Endothelial cell of umbilical vein (primary cell): ENCODE results near the gene EFCAB13. TPM values are rescaled to one million over a fixed set of nuclear protein-coding genes. Genes with fewer than 3 reads are reported as not detected.

Experiments
- BruUV-seq: library from RNA; stranded (reverse); fragments of 400-500 nt; replicated peaks from 2 replicates; lab custom pipeline; 2021; lab: Mats Ljungman, UMichigan
- CTCF ChIA-PET: fragments of 300-600, 350-600 bp; sonication (Branson Sonifier 250); formaldehyde crosslinking; loops from one replicate; lab custom pipeline; 2021; ENCODE audit warnings: antibody characterized with exemption, inconsistent platforms; lab: Charles Lee
- POLR2A ChIA-PET: fragments of 300-600, 350-600 bp; sonication (Branson Sonifier 250); formaldehyde crosslinking; loops from one replicate; lab custom pipeline; 2021; ENCODE audit warnings: antibody characterized with exemption, inconsistent platforms; lab: Charles Lee
- DNase-seq: peaks from one replicate; pipeline ENCODE4 v3.0.0-alpha.2; 2011; ENCODE audit warnings: low read depth, low spot score
- FAIRE-seq: peaks from 2 replicates; lab custom pipeline; 2011; peaks lifted over from hg19 to GRCh38; lab: Jason Lieb, UNC
- H2AFZ ChIP-seq: 2 replicates; pipeline ENCODE4 v1.6.0; 2012; ENCODE audit warnings: low read depth, low read length, control low read depth, inconsistent platforms
- H3K27ac ChIP-seq: 2 replicates; pipeline ENCODE4 v1.5.1; 2011; ENCODE audit warnings: low read depth, mild to moderate bottlenecking, control low read depth, low read length, moderate library complexity; ENCODE audit not compliant: insufficient read depth
- H3K27me3 ChIP-seq, 2 experiments: 2 replicates each; pipeline versions ENCODE4 v1.6.0 to v1.6.1; 2011; ENCODE audit warnings: low read length in 2 of 2, mixed read lengths in 1 of 2; ENCODE audit not compliant: control insufficient read depth in 2 of 2, insufficient read depth in 2 of 2
- H3K36me3 ChIP-seq, 2 experiments: 2 replicates in 1 of 2; 3 replicates in 1 of 2; pipeline ENCODE4 v1.5.1; 2011; ENCODE audit warnings: low read length in 2 of 2, mild to moderate bottlenecking in 1 of 2, moderate library complexity in 1 of 2; ENCODE audit not compliant: control insufficient read depth in 2 of 2, insufficient read depth in 2 of 2; ENCODE audit errors: extremely low read depth in 1 of 2
- H3K4me1 ChIP-seq: 3 replicates; pipeline ENCODE4 v1.5.1; 2011; ENCODE audit warnings: mild to moderate bottlenecking, low read length; ENCODE audit not compliant: control insufficient read depth, insufficient read depth; ENCODE audit errors: extremely low read depth
- H3K4me2 ChIP-seq: 2 replicates; pipeline ENCODE4 v1.6.1; 2011; ENCODE audit warnings: low read length, control low read depth, mixed read lengths; ENCODE audit not compliant: insufficient read depth
- H3K4me3 ChIP-seq, 3 experiments: fragments of 200-600 bp in 1 of 3; sonication (generic), shearing (Covaris generic) in 1 of 3; replicated peaks in 1 of 3; 2 replicates each; pipeline ENCODE4 v1.5.1; 2011 to 2016; ENCODE audit warnings: control low read depth in 3 of 3, low read length in 3 of 3, mild to moderate bottlenecking in 2 of 3, inconsistent platforms in 1 of 3, low read depth in 1 of 3, moderate library complexity in 1 of 3; ENCODE audit not compliant: insufficient read depth in 1 of 3
- H3K79me2 ChIP-seq: 2 replicates; pipeline ENCODE4 v1.6.0; 2012; ENCODE audit warnings: low read length, inconsistent platforms; ENCODE audit not compliant: control insufficient read depth, insufficient read depth
- H3K9ac ChIP-seq: replicated peaks from 2 replicates; pipeline ENCODE3; 2011; ENCODE audit warnings: low read length, control low read depth; ENCODE audit not compliant: insufficient read depth; ENCODE audit errors: extremely low read depth
- H3K9me1 ChIP-seq: replicated peaks from 3 replicates; pipeline ENCODE4 v1.6.0; 2011; ENCODE audit warnings: mild to moderate bottlenecking, low read length; ENCODE audit not compliant: control insufficient read depth, insufficient read depth; ENCODE audit errors: extremely low read depth
- H3K9me3 ChIP-seq: replicated peaks from 2 replicates; pipeline ENCODE4 v1.5.1; 2012; ENCODE audit warnings: low read length, inconsistent platforms; ENCODE audit not compliant: control insufficient read depth, insufficient read depth
- H4K20me1 ChIP-seq: replicated peaks from 2 replicates; pipeline ENCODE3; 2011; ENCODE audit warnings: mild to moderate bottlenecking, low read length; ENCODE audit not compliant: control insufficient read depth, insufficient read depth; ENCODE audit errors: extremely low read depth
- CTCF ChIP-seq, 2 donors: IDR thresholded peaks; 1 replicate in 1 of 2; 2 replicates in 1 of 2; pipeline ENCODE4 v1.5.1; 2011; ENCODE audit warnings: low read length in 2 of 2, mild to moderate bottlenecking in 2 of 2, moderate library complexity in 2 of 2, control low read depth in 1 of 2, inconsistent platforms in 1 of 2, low read depth in 1 of 2; ENCODE audit not compliant: insufficient read depth in 1 of 2; ENCODE audit errors: extremely low read depth in 1 of 2
- EZH2 ChIP-seq: IDR thresholded peaks from 2 replicates; pipeline ENCODE4 v1.6.1; 2012; ENCODE audit warnings: borderline replicate concordance, low read depth, mild to moderate bottlenecking, moderate library complexity, low read length, inconsistent platforms; ENCODE audit not compliant: severe bottlenecking
- FOS ChIP-seq: IDR thresholded peaks from 2 replicates; pipeline ENCODE4 v1.6.1; 2011; ENCODE audit warnings: mild to moderate bottlenecking, low read length, moderate library complexity, borderline replicate concordance; ENCODE audit not compliant: insufficient read depth
- GATA2 ChIP-seq: IDR thresholded peaks from 2 replicates; pipeline ENCODE4 v1.7.0; 2011; ENCODE audit warnings: low read depth, mild to moderate bottlenecking, moderate library complexity, mixed read lengths, low read length; ENCODE audit not compliant: insufficient read length, insufficient read depth
- JUN ChIP-seq: IDR thresholded peaks from 2 replicates; pipeline ENCODE4 v1.6.1; 2011; ENCODE audit warnings: borderline replicate concordance, low read depth; ENCODE audit not compliant: insufficient read length, insufficient read depth
- MYC ChIP-seq: IDR thresholded peaks from one replicate; pipeline ENCODE4 v1.6.1; 2011; ENCODE audit warnings: mild to moderate bottlenecking, low read depth, low read length
- POLR2A ChIP-seq: IDR thresholded peaks from 2 replicates; pipeline ENCODE4 v1.6.1; 2012; ENCODE audit warnings: low read depth, mild to moderate bottlenecking, control low read depth, low read length
- dilution Hi-C: fragments of 300-500 bp; cut with MboI; formaldehyde crosslinking; loops from one replicate; pipeline ENCODE4 v1.15.0; 2019; ENCODE audit warnings: low sequenced_read_pairs; ENCODE audit not compliant: extremely low pct_ligation_motif_present
- intact Hi-C: fragments of 100-400 bp; cut with micrococcal nuclease; formaldehyde crosslinking; loops from one replicate; pipeline ENCODE4 v1.10.0; 2022
- polyA plus RNA-seq, 4 experiments: library from polyadenylated mRNA; depleted of rRNA in 3 of 4; stranded (reverse) in 3 of 4; unstranded in 1 of 4; fragments of >200 nt; gene quantifications; 2 replicates each; pipeline versions ENCODE4 v1.2.1 to v1.2.3, GENCODE V29; 2011 to 2012; ENCODE audit warnings: missing spikeins in 1 of 4
- total RNA-seq: library from RNA; stranded (reverse); gene quantifications from 2 replicates; pipeline ENCODE4 v1.2.3, GENCODE V29; 2021

The EFCAB13 gene
- total and polyA plus RNA-seq, 2 donors (not counting 3 experiments of a cell fraction or from before 2014, with no cell fraction given), result 0.86 to 12.9 TPM

GRCh38 chr17:47358652-47359051, 34.9 kb downstream of the EFCAB13 start:
- POLR2A ChIA-PET, result no interaction called here
- Histone ChIP-seq H4K20me1 (no peaks in the 10 kb centered on the region), H3K9ac (no peak overlapping the region), H3K36me3 (no peaks in the 10 kb centered on the region), H3K27me3 (no peaks in the 10 kb centered on the region), H3K4me3 (no peak overlapping the region), H3K79me2 (no peaks in the 10 kb centered on the region), H3K4me1 (no peaks in the 10 kb centered on the region), H3K9me1 (no peaks in the 10 kb centered on the region), H2AFZ (no peak overlapping the region), H3K4me2 (no peak overlapping the region), H3K27ac (no peak overlapping the region), H3K9me3 (no peaks in the 10 kb centered on the region)
- BruUV-seq, result no TSS peak
- dilution Hi-C loops, result no loop called here
- DNase-seq (no peak), FAIRE-seq (no peak)
- TF ChIP-seq FOS, result no peak
- no peak for TF ChIP-seq POLR2A
- intact Hi-C loops, result no loop called here
- CTCF ChIA-PET, result no interaction called here

GRCh38 chr17:47363171-47363570, 39.4 kb downstream of the EFCAB13 start:
- no peaks in the 10 kb centered on the region for H3K36me3 ChIP-seq
- POLR2A ChIA-PET, result no interaction called here

More at GRCh38 chr17:47363171-47363570, 39.4 kb downstream of the EFCAB13 start:
- no TSS peak for BruUV-seq
- Histone ChIP-seq H3K4me3 (no peak overlapping the region), H3K4me1 (no peaks in the 10 kb centered on the region), H3K27me3 (no peaks in the 10 kb centered on the region), H4K20me1 (no peaks in the 10 kb centered on the region), H3K27ac (no peak overlapping the region), H3K79me2 (no peaks in the 10 kb centered on the region), H2AFZ (no peak overlapping the region), H3K4me2 (no peak overlapping the region), H3K9ac (no peak overlapping the region), H3K9me3 (no peaks in the 10 kb centered on the region), H3K9me1 (no peaks in the 10 kb centered on the region)
- no peak for TF ChIP-seq GATA2
- TF ChIP-seq EZH2, result no peak
- no peak for TF ChIP-seq MYC
- no peak for TF ChIP-seq JUN
- no peak for TF ChIP-seq CTCF (IDR thresholded peaks at IDR 0.05; ENCODE audit: extremely low read depth in 1 of 2, insufficient read depth in 1 of 2, low read depth in 1 of 2, low read length in 2 of 2)
- dilution Hi-C loops, result no loop called here
- intact Hi-C loops, result no loop called here
- DNase-seq, result no peak
- FAIRE-seq, result no peak
- CTCF ChIA-PET, result interaction anchor here (1.1 to 2.1 kb wide), 4 partner anchors 8 to 255 kb away, joined by 3 to 7 read pairs (median 3); no protein-coding TSS in a partner anchor
